Inflammatory macrophage treated with lipopolysaccharide for 4 hours (primary cell): ENCODE results near the gene ZCWPW1.
"Not testable (repeated sequence)": the region's sequence is repeated elsewhere in the genome, so short reads cannot be mapped to it uniquely, and the experiment has no call there.

Experiments used
- DNase-seq: peaks from one replicate; pipeline ENCODE4 v3.0.0-alpha.2; 2020

ZCWPW1 gene

GRCh38 chr7:100453854-100454253 lies 25.4 kb upstream of the ZCWPW1 start:
- DNase-seq = not testable (repeated sequence)

DNA sequence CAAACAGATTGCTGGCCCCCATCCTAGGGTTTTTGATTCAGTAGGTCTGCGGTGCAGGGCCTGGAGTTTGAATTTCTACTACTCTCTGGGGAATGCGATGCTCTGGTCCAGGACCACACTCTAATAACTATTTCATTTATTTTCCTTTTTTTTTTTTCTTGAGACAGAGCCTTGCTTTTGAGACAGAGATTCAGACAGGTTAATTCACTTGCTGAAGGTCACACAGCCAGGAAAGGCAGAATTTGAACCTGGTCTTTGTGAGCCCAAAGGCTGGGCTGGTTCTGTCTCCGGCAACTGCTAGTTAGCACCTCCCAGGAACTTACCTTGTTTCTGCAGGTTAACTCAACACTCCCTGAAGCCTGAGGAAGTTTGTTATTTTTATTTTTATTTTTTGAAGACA lies 24.0 kb upstream of the ZCWPW1 start:
- no peak for DNase-seq

- no peak for DNase-seq
Measured at GRCh38 chr7:100449190-100449795, 20.8 kb upstream of the ZCWPW1 start.

- DNase-seq = not testable (repeated sequence)
Measured at GRCh38 chr7:100447363-100447762, 18.9 kb upstream of the ZCWPW1 start.

DNA sequence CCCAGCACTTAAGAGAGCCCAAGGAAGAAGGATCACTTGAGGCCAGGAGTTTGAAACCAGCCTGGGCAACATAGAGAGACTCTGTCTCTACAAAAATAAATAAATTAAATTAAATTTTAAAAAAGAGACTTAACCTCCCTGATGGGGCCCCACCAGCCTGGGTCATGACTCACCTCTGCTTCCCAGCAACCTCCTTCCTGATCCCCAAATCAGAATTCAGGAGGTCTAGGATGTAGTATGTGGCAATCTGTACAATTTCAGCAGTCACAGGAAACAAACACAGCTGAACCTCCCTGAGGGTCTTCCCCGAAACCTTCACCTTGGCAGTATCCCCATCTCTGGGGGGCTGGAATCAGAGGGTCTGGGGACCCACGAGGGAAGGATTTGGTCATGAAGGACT lies 17.5 kb upstream of the ZCWPW1 start:
- DNase-seq = no peak

DNA sequence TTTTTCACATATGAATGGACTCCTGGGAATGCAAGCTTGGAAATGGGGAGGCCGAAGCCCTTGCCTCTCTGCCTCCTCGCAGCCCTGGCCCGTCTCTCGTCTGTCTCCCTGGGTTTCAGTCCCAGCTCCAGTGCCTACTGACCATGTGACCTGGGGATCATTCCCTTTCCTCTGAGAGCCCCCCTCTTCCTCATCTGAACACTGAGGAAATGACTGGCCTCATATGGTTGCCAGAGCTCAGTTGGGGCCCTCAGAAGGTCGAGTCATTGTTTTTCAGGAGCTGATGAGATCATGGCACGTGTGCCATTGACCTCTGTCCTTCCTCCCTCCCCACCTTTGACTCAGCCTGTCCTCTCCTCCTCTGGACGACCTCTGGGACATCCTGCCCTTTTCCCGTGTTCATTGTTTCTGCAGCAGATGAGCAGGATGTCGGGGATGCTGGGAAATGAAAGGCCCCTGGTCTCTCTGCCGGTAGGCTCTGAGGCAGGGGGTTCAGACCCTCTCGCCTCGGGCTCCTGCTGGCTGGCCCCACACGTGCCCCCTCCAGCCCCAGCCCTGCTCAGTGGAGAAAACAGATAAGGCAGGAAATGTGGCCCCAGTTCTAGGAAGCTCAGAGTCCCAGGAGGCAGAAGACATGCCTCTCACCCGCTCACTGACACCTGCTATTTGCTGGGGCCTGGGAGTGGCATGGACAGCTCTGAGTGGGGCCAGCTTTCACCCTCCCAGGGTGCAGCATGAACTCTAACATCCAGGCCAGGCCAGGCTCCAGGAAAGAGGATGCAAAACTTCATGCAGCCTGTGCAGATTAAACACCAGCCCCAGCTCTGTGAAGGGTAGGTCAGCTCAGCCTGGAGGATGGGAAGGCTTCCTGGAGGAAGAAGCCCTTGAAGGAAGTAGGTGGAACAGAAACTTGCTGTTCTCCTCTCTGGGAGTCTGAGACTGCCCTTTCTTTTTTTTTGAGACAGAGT lies 16.1 kb upstream of the ZCWPW1 start:
- peak; percentile 77 for DNase-seq

- no peak for DNase-seq
Measured at GRCh38 chr7:100443096-100443840, 14.8 kb upstream of the ZCWPW1 start.

DNA sequence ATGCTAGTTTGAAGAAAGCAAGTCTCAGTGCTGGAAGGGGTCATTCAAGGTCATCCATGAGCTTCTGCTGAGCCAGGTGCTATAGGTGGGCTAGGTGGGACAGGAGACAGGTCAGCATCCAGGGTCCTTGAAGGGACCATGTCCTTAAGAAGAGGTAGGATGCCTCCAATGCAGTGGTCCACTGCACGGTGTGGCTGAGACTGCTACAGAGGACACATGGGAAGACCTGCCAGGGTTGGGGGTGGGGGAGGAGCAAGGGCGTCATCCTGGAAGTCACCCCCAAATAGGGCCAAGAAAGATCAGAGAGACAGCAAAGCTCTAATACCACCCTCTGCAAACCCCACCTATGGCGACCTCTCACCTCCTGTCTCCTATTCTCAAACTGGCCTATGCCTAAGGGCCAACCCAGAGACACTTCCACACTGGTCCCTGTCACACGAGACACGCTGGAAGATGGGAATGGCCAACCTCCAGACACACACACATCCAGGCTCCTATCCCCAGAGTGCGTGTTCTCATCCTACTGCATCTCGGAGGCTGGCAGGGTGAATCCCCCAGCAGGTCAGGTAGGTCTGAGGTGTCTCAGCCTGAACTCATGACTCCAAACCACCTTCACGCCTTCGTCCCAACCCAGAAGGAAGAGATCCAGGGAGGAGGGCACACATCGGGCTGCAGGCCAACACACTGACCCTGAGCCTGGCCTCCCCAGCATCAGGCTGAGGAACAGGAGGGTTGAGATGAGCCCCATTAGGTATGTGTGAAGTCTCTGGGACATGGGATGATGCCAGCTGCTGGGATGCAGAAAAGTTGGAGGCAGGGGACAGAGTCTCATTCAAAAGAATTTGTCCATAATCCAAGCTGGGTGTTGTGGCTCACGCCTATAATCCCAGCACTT lies 13.4 kb upstream of the ZCWPW1 start:
- no peak for DNase-seq

GRCh38 chr7:100439244-100439643 lies 10.7 kb upstream of the ZCWPW1 start:
- not testable (repeated sequence) for DNase-seq

GRCh38 chr7:100438731-100439130 lies 10.2 kb upstream of the ZCWPW1 start:
- not testable (repeated sequence) for DNase-seq

DNA sequence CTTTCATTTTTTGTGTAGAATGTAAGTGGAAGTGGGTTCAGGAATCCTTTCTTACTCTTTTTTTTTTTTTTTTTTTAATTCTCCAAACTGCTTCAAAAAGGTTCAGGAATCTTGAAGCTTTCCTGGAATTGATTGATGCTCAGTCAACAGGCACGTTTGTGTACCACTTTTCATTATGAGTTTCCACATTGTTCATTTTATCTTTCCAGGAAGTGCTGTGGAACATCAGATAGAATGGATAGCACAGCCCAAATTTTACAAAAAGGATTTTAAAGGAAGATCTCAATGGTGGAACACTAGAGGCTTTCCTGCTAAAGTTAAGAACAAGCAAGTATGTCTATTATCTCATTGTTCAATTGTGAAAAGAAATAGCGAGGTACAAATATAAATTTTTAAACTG lies 9.7 kb upstream of the ZCWPW1 start:
- no peak for DNase-seq

GRCh38 chr7:100437150-100438100 lies 8.9 kb upstream of the ZCWPW1 start:
- DNase-seq = no peak

DNA sequence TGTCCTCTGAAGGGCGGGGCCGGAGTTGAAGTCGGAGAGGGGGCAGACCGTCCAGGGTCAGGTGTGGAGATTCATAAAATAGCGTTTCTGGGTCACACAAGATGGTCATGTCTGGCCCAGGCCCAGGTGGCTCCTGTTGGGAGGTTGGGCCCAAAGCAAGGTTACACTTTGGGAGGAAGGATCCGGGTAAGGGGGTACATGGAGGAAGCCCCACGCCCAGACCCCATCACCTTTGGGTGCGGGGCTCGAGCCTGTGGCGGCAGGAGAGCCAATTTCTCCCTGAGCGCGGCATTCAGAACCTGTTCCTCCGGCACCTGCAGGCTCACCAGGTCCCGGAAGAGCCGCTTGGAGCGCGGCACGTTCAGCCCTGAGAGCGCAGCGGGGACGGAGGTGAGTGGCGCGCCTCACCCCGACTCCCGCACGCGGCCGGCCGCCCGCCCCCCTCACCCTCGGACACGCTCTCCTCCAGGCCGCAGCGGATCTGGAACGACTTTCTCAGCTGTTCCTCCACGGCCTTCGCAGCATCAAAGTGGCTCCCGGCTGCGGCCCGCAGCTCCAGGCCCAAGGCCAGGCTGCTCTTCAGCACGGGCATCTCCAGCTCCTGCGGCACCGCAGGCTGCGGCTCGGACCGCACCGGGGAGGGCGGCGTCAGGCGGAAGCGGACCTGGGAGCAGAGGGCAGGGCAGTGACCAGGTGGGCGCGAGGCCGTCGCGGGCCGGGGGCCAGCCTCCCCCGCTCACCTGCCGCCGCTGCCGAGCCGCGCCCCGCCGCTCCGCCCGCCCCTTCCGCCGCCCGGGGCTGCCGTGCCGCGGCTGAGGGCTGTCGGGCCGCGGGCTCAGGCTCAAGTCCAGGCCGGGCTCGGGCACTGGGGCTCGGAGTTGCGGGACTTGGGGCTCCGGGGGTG lies 7.2 kb upstream of the ZCWPW1 start:
- peak; percentile 21 for DNase-seq

DNA sequence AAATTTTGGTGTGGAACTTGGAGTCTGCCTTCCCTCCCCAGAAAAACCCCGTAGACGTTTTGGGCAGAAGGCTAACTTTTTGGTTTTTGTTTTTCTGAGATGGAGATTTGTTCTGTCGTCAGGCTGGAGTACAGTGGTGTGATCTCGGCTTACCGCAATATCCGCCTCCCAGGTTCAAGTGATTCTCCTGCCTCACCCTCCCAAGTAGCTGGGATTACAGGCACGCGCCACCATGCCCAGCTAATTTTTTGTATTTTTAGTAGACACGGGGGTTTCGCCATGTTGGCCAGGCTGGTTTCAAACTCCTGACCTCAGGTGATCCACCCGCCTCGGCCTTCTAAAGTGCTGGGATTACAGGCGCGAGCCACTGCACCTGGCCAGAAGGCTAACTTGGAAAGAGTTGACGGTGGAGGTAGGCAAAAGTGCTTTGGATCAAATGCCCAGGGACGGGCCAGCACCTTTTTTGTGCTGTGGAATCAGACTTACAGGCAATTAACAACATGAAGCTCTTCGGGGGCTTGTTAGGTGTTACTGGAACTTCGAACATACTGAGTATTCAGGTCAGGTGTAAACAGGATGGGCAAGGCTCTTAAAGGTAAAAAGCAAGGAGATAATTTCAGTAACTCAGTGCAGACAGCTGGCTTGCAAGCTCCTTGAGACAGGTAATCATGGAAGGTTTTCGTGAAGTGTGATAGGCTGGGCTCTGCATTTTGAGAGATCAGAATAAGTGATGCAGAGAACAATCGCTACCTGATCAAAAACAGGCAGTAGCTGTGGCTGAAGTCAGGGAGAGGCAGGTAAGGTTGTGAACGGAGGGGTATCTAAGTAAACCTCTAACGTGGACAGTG lies 6.0 kb upstream of the ZCWPW1 start:
- no peak for DNase-seq

GRCh38 chr7:100433592-100434296 lies 5.2 kb upstream of the ZCWPW1 start:
- no peak for DNase-seq

GRCh38 chr7:100433276-100433591 lies 4.7 kb upstream of the ZCWPW1 start:
- no peak for DNase-seq

- DNase-seq = no peak
Measured at GRCh38 chr7:100432621-100433275, 4.2 kb upstream of the ZCWPW1 start.

DNA sequence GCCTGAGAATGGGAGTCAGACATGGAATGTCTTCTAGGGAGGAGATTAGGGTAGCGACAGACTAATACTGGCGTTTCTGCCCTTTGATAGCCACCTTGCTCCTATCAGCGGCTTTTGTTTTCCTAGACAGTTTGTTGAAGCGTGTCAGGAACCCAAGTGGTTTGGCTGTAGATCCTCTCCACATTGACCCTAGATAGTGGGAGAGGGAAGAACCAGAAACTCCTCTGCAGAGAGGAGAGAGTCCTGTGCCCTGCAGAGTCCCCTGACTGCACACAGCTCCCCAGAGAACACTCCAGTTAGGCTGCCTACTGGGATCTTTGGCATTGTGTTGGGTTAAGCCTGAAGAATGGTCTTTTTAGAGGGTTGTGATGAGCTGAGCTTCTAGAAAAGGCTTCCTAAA lies 3.5 kb upstream of the ZCWPW1 start:
- DNase-seq = no peak
